ENCODE measurements around the gene GPR78. TPM values are rescaled to one million over a fixed set of nuclear protein-coding genes. Genes with fewer than 3 reads are reported as not detected.

GPR78 gene
- total RNA-seq, 1 experiment from 2014 or later, result 3.4 TPM

GRCh38 chr4:8583655-8584025 is 3.4 kb downstream of the GPR78 start:
- Histone ChIP-seq H3K14ac (ENCODE audit: insufficient read depth, low read length) (no peak overlapping the region), H3K79me1 (ENCODE audit: insufficient read depth, low read depth, low read length, poor library complexity, severe bottlenecking) (no peaks in the 10 kb centered on the region), H3K56ac (ENCODE audit: insufficient read length, low read depth, low read length) (no peak overlapping the region), H3K9ac (ENCODE audit: extremely low read depth, insufficient read length, low read length) (no peak overlapping the region), H2BK120ac (ENCODE audit: low read depth, low read length, poor library complexity, severe bottlenecking) (no peak overlapping the region), H4K8ac (replicated peaks; ENCODE audit: insufficient read length, low read depth, low read length) (no peak overlapping the region), H2BK20ac (ENCODE audit: low read depth, low read length, poor library complexity, severe bottlenecking) (no peak overlapping the region), H4K5ac (ENCODE audit: insufficient read length, low read depth, low read length) (no peak overlapping the region), H2AFZ (ENCODE audit: low read length) (no peak overlapping the region), H4K20me1 (ENCODE audit: control insufficient read depth, insufficient read depth, insufficient read length) (no peaks in the 10 kb centered on the region), H3K27ac (ENCODE audit: insufficient read length, low read depth, low read length) (no peak overlapping the region), H3K18ac (ENCODE audit: insufficient read length, low read depth, low read length) (no peak overlapping the region), H3K4me1 (ENCODE audit: insufficient read depth, low read length) (no peaks in the 10 kb centered on the region), H4K91ac (ENCODE audit: insufficient read length, low read depth, low read length) (no peak overlapping the region), H3T11ph (ENCODE audit: low read length) (no peak overlapping the region), H2BK15ac (ENCODE audit: low read depth, low read length) (no peak overlapping the region), H3K27me3 (ENCODE audit: insufficient read depth, low read length) (peaks cover 9% of the 10 kb centered on the region; the same call in 1 of the 2 replicates), H3K79me2 (ENCODE audit: insufficient read depth, low read length) (no peaks in the 10 kb centered on the region), H2AK5ac (ENCODE audit: insufficient read length, low read length) (no peak overlapping the region), H3K9me3 (ENCODE audit: control insufficient read depth, low read depth, low read length) (no peaks in the 10 kb centered on the region), H2BK5ac (ENCODE audit: insufficient read length, low read length) (no peak overlapping the region), H3K23ac (ENCODE audit: insufficient read length, low read depth, low read length) (no peak overlapping the region), H2BK12ac (ENCODE audit: insufficient read length, low read depth, low read length) (no peak overlapping the region), H3K4me2 (ENCODE audit: insufficient read depth, insufficient read length, low read length) (no peak overlapping the region), H3K4ac (ENCODE audit: low read depth, low read length) (no peak overlapping the region), H3K23me2 (ENCODE audit: insufficient read length, low read depth, low read length, poor library complexity, severe bottlenecking) (peaks cover 9% of the 10 kb centered on the region)
- Mint-ChIP-seq H3K27me3 (ENCODE audit: low read depth) (peaks cover 29% of the 10 kb centered on the region), H3K4me3 (no peak overlapping the region), H3K27ac (no peak overlapping the region), H3K36me3 (ENCODE audit: insufficient read depth in 1 of 3, low read depth in 3 of 3) (no peaks in the 10 kb centered on the region), H3K9me3 (no peaks in the 10 kb centered on the region), H3K4me1 (peaks cover 31 to 37% of the 10 kb centered on the region in 2 experiments)
- no peak for TF ChIP-seq CTCF (conservative IDR thresholded peaks at IDR 0.05)
- WGBS (ENCODE audit: extremely low coverage, insufficient read length, low lambda C conversion rate), result no CpG with 5 or more reads among the region's 4 CpGs
- no peak for DNase-seq
